ENCODE results near the gene TNFRSF9. TPM values are rescaled to one million over a fixed set of nuclear protein-coding genes. Genes with fewer than 3 reads are reported as not detected.

Gene TNFRSF9
- total and polyA plus RNA-seq, 9 of the 15 experiments (the other 6 are each of a cell fraction or from before 2014, with no cell fraction given): 0.04 to 0.29 (median 0.08) TPM; not detected in 1

DNA sequence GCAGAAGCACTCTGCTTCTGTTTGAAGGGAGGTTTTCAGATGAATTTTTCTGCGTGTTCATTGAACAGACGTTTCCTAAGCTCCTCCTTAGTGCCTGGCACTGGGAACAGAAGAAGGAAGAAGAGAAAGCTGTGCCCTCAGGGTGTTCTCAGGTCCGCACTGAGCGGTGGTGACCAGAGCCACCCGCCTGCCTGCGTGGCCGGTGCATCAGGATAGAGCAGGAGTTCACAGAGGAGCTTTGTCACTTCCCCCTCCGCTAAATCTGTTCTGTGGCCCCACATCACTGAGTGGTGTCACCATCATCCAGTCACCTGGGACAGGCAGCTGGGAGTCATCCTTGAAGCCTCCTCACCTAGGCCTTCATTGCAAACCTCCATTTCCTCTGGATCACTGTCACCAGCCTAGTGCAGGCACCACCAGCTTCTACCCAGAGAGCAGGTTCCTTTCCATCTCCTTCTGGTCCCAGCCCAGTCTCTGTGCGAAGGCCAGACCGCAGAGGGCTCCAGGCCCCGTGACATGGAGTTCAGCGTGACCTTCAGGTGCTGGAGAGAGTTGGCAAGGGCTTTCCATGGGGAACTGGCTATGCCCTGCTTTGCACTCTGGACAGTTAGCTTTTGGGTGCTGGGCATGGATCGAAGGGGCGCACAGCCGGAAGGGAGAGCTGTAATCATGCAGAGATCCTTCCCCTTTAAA lies 42.6 kb upstream of the TNFRSF9 start:
- H3K36me3 ChIP-seq (ENCODE audit: control insufficient read depth, insufficient read depth, low read length): peaks cover 83% of the 10 kb centered on the region
- FAIRE-seq: no peak
- DNase-seq (ENCODE audit: extremely low read depth in 1 of 4, low spot score in 3 of 4): no peak
- TF ChIP-seq RAD21 (CRISPR knock-in tag; conservative IDR thresholded peaks at IDR 0.05 in 1 of 2, IDR thresholded peaks at IDR 0.05 in 1 of 2) (no peak), MED1 (CRISPR knock-in tag; IDR thresholded peaks at IDR 0.05; ENCODE audit: borderline replicate concordance) (0 out of 2 replicates have a peak, but pooled peaks have one; percentile 41), WHSC1 (IDR thresholded peaks at IDR 0.05; ENCODE audit: low read length) (peak; percentile 23), IRF2 (CRISPR knock-in tag; IDR thresholded peaks at IDR 0.05) (0 out of 2 replicates have a peak, but pooled peaks have one; percentile 18)
- ChIA-PET CTCF (ENCODE audit: low intra/inter-chr PET ratio) (interaction anchor here (0.7 to 2.2 kb wide), 7 partner anchors 33 to 368 kb away, joined by 3 to 21 read pairs (median 5); no protein-coding TSS in a partner anchor), POLR2A (interaction anchor here (0.6 to 1.9 kb wide), 2 partner anchors 8 to 34 kb away, joined by 4 to 8 read pairs; no protein-coding TSS in a partner anchor)
- no peak overlapping the region for H3K4me2 ChIP-seq (ENCODE audit: insufficient read depth, low read length)
- BruUV-seq (replicated peaks): no TSS peak
- H3K4me3 ChIP-seq: no peak overlapping the region
- in situ Hi-C loops (cut with MboI) (no loop called here), intact Hi-C loops (cut with micrococcal nuclease) (loop anchor here (2.0 kb wide), 1 partner anchor 32 kb away; no protein-coding TSS in a partner anchor)
- 93% methylated on average over 14 of the region's 15 CpGs for WGBS (ENCODE audit: insufficient coverage, low coverage, missing lambda C conversion rate)
- H3K9me3 ChIP-seq (replicated peaks; ENCODE audit: control insufficient read depth, insufficient read depth, low read depth, low read length): no peaks in the 10 kb centered on the region
- ATAC-seq: no peak
- peak overlapping the region in 1 of 2 experiments; percentile 66; a peak in 2 of 4 replicates for H3K9ac ChIP-seq (ENCODE audit: insufficient read depth in 1 of 2, low read depth in 2 of 2, low read length in 2 of 2)
- peaks cover 12% of the 10 kb centered on the region for H4K20me1 ChIP-seq (replicated peaks; ENCODE audit: control insufficient read depth, insufficient read depth, low read length)
- peaks cover 3% of the 10 kb centered on the region for H3K9me1 ChIP-seq (ENCODE audit: control insufficient read depth, insufficient read depth, low read length)
- no peaks in the 10 kb centered on the region; a peak in 1 of 5 replicates for H3K4me1 ChIP-seq (replicated peaks in 1 of 2; ENCODE audit: control insufficient read depth in 2 of 2, insufficient read depth in 2 of 2, low read length in 2 of 2)
- no peak overlapping the region for H2AFZ ChIP-seq (ENCODE audit: low read depth, low read length)
- H3K27ac ChIP-seq (ENCODE audit: extremely low read depth, low read depth, low read length): no peak overlapping the region
- H3K79me2 ChIP-seq (ENCODE audit: control insufficient read depth, insufficient read depth, low read length): 0 out of 3 replicates have a peak, but pooled peaks cover 13% of the 10 kb centered on the region
- H3K27me3 ChIP-seq (ENCODE audit: control insufficient read depth in 2 of 2, insufficient read depth in 2 of 2, low read length in 2 of 2): no peaks in the 10 kb centered on the region

Measured in K562 (cell line).